GM12878 (cell line): ENCODE results near the gene MRPS16. TPM values are rescaled to one million over a fixed set of nuclear protein-coding genes. Genes with fewer than 3 reads are reported as not detected.

Experiments
- ASH2L ChIP-seq: fragments of 300-600, 200-600 bp; sonication (generic); IDR thresholded peaks from 2 replicates; pipeline ENCODE4 v1.6.1; 2017; ENCODE audit warnings: low read depth, mild to moderate bottlenecking, borderline replicate concordance
- FOXM1 ChIP-seq: IDR thresholded peaks from 2 replicates; pipeline ENCODE4 v1.6.1; 2012; ENCODE audit warnings: low read depth, mild to moderate bottlenecking, inconsistent platforms, low read length, moderate library complexity
- IKZF1 ChIP-seq: fragments of 450-650 bp; conservative IDR thresholded peaks from 2 replicates; pipeline ENCODE4 v1.6.1; 2017; ENCODE audit warnings: antibody characterized with exemption, mild to moderate bottlenecking
- IKZF2 ChIP-seq, 2 experiments: fragments of 450-650 bp; IDR thresholded peaks; 2 replicates each; pipeline ENCODE4 v1.6.1; 2017; ENCODE audit warnings: mild to moderate bottlenecking in 2 of 2, moderate library complexity in 2 of 2
- MEF2B ChIP-seq: fragments of 450-650 bp; IDR thresholded peaks from 2 replicates; pipeline ENCODE4 v1.6.1; 2018; ENCODE audit warnings: mild to moderate bottlenecking, moderate library complexity; ENCODE audit not compliant: partially characterized antibody, poor library complexity, severe bottlenecking
- PML ChIP-seq: IDR thresholded peaks from 2 replicates; pipeline ENCODE4 v1.6.1; 2012; ENCODE audit warnings: low read length, inconsistent platforms
- RAD51 ChIP-seq: fragments of 450-650 bp; IDR thresholded peaks from 2 replicates; pipeline ENCODE4 v1.6.1; 2016; ENCODE audit warnings: moderate library complexity, mild to moderate bottlenecking, inconsistent platforms
- RUNX3 ChIP-seq: IDR thresholded peaks from 2 replicates; pipeline ENCODE4 v1.6.1; 2012; ENCODE audit warnings: low read length, inconsistent platforms
- SMAD5 ChIP-seq: IDR thresholded peaks from 2 replicates; pipeline ENCODE4 v1.6.1; 2016; ENCODE audit warnings: antibody characterized with exemption, low read depth
- SRF ChIP-seq, 2 experiments: IDR thresholded peaks; 2 replicates each; pipeline ENCODE4 v1.6.1; 2011; ENCODE audit warnings: low read depth in 2 of 2, low read length in 2 of 2, mild to moderate bottlenecking in 1 of 2, moderate library complexity in 1 of 2
- TAF1 ChIP-seq: IDR thresholded peaks from 2 replicates; pipeline ENCODE4 v1.6.1; 2011; ENCODE audit warnings: mild to moderate bottlenecking, low read depth, low read length, borderline replicate concordance
- TCF12 ChIP-seq: IDR thresholded peaks from 2 replicates; pipeline ENCODE4 v1.6.1; 2011; ENCODE audit warnings: low read depth, mild to moderate bottlenecking, low read length
- TCF3 ChIP-seq: IDR thresholded peaks from 2 replicates; pipeline ENCODE4 v1.6.1; 2012; ENCODE audit warnings: low read depth, mild to moderate bottlenecking, low read length, borderline replicate concordance; ENCODE audit not compliant: insufficient read depth
- ZNF217 ChIP-seq: fragments of 450-650 bp; IDR thresholded peaks from 2 replicates; pipeline ENCODE4 v1.6.1; 2017; ENCODE audit warnings: antibody characterized with exemption, mild to moderate bottlenecking
- ZNF274 ChIP-seq: IDR thresholded peaks from one replicate; pipeline ENCODE4 v1.8.0; 2011; ENCODE audit not compliant: insufficient read length, insufficient read depth
- polyA plus RNA-seq, 11 experiments: library from polyadenylated mRNA; depleted of rRNA in 4 of 11; unstranded in 6 of 11; stranded (reverse) in 5 of 11; fragments of >200 nt; fragmentation: Nextera tagmentation in 4 of 11; fragmentation: Illumina TruSeq in 1 of 11; extraction: Ambion mirVana in 4 of 11; extraction: Trizol in 1 of 11; gene quantifications; 1 replicate in 1 of 11; 2 replicates in 10 of 11; pipeline versions ENCODE4 v1.2.1 to v1.2.3, GENCODE V29; 2011 to 2016; ENCODE audit warnings: inconsistent platforms in 2 of 11, missing spikeins in 2 of 11, low read depth in 1 of 11
- total RNA-seq, 4 experiments: library from RNA; depleted of rRNA in 3 of 4; stranded (reverse); fragments of >200 nt in 3 of 4; fragmentation: Illumina TruSeq in 1 of 4; extraction: Trizol in 1 of 4; gene quantifications; 2 replicates each; pipeline versions ENCODE4 v1.2.1 to v1.2.3, GENCODE V29; 2013 to 2021
- TF ChIP-seq, protein P1 (sequence below): fragments of 450-650 bp; IDR thresholded peaks from 2 replicates; pipeline ENCODE4 v1.6.1; 2018; ENCODE audit warnings: mild to moderate bottlenecking, low read depth, moderate library complexity; ENCODE audit not compliant: partially characterized antibody
- TF ChIP-seq, protein P2 (sequence below): fragments of 450-650 bp; IDR thresholded peaks from 2 replicates; pipeline ENCODE4 v1.6.1; 2016; ENCODE audit warnings: mild to moderate bottlenecking, moderate library complexity, borderline replicate concordance
- TF ChIP-seq, protein P3 (sequence below): fragments of 450-650 bp; formaldehyde crosslinking; IDR thresholded peaks from 2 replicates; pipeline ENCODE4 v1.5.0; 2022; ENCODE audit warnings: mild to moderate bottlenecking, missing genetic modification characterization

Gene MRPS16
- total and polyA plus RNA-seq, 10 of the 15 experiments (the other 5 are each of a cell fraction or from before 2014, with no cell fraction given), result 43.4 to 285 (median 103) TPM

DNA sequence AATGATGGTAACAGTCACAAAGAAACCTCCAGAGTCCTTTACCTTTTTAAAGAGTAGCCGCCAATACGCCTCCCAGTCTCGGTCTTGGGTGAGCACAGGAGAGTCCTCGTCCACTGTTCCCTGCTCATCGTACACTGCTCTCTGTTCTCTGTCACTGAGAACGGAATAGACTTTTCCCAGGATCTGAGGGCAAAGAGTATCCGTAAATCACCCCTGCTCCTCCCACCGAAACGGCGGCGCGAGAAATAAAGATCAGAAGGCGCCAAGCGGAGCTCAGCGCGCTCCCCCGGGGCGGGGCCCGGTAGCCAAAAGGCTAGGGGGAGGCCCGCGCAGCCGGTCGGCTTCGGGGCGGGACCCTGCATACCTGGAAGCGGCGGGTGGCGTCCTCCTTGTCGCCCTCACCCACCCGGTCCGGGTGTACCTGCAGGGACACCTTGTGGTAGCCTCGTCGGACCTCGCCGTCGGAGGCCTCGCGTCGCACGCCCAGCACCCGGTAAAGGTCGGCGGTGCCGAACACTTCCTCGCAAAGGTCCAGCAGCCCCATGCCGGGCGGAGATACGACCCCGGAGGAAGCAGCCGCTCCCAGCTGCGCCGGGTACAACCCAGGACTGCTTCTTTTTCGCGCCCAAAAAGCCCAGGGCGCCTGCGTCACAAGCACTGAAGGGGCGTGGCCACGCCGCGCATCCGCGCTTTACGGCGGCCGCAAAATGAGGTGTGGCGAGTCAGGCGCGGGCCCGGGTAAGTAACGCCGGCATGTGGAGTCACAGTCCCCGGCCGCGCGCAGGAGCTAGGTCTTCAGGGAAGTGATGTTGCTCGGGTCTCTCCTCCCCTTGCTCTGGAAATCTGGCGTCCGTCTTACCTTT lies 5.6 kb downstream of the MRPS16 start, which contains the start of gene DNAJC9 (continued):
- peak; percentile 28 for TF ChIP-seq MEF2B
- TF ChIP-seq SMAD5, result peak; percentile 93; the same call in 1 of the 2 replicates
- TF ChIP-seq PML, result peak; percentile 95
- TF ChIP-seq ZNF274, result no peak
- TF ChIP-seq, protein P1, sequence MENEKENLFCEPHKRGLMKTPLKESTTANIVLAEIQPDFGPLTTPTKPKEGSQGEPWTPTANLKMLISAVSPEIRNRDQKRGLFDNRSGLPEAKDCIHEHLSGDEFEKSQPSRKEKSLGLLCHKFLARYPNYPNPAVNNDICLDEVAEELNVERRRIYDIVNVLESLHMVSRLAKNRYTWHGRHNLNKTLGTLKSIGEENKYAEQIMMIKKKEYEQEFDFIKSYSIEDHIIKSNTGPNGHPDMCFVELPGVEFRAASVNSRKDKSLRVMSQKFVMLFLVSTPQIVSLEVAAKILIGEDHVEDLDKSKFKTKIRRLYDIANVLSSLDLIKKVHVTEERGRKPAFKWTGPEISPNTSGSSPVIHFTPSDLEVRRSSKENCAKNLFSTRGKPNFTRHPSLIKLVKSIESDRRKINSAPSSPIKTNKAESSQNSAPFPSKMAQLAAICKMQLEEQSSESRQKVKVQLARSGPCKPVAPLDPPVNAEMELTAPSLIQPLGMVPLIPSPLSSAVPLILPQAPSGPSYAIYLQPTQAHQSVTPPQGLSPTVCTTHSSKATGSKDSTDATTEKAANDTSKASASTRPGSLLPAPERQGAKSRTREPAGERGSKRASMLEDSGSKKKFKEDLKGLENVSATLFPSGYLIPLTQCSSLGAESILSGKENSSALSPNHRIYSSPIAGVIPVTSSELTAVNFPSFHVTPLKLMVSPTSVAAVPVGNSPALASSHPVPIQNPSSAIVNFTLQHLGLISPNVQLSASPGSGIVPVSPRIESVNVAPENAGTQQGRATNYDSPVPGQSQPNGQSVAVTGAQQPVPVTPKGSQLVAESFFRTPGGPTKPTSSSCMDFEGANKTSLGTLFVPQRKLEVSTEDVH, result no peak
- TF ChIP-seq, protein P2, sequence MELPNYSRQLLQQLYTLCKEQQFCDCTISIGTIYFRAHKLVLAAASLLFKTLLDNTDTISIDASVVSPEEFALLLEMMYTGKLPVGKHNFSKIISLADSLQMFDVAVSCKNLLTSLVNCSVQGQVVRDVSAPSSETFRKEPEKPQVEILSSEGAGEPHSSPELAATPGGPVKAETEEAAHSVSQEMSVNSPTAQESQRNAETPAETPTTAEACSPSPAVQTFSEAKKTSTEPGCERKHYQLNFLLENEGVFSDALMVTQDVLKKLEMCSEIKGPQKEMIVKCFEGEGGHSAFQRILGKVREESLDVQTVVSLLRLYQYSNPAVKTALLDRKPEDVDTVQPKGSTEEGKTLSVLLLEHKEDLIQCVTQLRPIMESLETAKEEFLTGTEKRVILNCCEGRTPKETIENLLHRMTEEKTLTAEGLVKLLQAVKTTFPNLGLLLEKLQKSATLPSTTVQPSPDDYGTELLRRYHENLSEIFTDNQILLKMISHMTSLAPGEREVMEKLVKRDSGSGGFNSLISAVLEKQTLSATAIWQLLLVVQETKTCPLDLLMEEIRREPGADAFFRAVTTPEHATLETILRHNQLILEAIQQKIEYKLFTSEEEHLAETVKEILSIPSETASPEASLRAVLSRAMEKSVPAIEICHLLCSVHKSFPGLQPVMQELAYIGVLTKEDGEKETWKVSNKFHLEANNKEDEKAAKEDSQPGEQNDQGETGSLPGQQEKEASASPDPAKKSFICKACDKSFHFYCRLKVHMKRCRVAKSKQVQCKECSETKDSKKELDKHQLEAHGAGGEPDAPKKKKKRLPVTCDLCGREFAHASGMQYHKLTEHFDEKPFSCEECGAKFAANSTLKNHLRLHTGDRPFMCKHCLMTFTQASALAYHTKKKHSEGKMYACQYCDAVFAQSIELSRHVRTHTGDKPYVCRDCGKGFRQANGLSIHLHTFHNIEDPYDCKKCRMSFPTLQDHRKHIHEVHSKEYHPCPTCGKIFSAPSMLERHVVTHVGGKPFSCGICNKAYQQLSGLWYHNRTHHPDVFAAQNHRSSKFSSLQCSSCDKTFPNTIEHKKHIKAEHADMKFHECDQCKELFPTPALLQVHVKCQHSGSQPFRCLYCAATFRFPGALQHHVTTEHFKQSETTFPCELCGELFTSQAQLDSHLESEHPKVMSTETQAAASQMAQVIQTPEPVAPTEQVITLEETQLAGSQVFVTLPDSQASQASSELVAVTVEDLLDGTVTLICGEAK, result peak; percentile 57; the same call in 1 of the 2 replicates
- TF ChIP-seq, protein P3, sequence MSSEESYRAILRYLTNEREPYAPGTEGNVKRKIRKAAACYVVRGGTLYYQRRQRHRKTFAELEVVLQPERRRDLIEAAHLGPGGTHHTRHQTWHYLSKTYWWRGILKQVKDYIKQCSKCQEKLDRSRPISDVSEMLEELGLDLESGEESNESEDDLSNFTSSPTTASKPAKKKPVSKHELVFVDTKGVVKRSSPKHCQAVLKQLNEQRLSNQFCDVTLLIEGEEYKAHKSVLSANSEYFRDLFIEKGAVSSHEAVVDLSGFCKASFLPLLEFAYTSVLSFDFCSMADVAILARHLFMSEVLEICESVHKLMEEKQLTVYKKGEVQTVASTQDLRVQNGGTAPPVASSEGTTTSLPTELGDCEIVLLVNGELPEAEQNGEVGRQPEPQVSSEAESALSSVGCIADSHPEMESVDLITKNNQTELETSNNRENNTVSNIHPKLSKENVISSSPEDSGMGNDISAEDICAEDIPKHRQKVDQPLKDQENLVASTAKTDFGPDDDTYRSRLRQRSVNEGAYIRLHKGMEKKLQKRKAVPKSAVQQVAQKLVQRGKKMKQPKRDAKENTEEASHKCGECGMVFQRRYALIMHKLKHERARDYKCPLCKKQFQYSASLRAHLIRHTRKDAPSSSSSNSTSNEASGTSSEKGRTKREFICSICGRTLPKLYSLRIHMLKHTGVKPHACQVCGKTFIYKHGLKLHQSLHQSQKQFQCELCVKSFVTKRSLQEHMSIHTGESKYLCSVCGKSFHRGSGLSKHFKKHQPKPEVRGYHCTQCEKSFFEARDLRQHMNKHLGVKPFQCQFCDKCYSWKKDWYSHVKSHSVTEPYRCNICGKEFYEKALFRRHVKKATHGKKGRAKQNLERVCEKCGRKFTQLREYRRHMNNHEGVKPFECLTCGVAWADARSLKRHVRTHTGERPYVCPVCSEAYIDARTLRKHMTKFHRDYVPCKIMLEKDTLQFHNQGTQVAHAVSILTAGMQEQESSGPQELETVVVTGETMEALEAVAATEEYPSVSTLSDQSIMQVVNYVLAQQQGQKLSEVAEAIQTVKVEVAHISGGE (CRISPR knock-in tag), result 0 out of 2 replicates have a peak, but pooled peaks have one; percentile 11
- TF ChIP-seq RUNX3, result peak; percentile 64
- no peak for TF ChIP-seq ZNF217
- peak; percentile 76 for TF ChIP-seq IKZF1
- 0 out of 4 replicates have a peak, but pooled peaks of 1 of the 2 experiments have one; percentile 19 for TF ChIP-seq SRF (IDR thresholded peaks at IDR 0.05; ENCODE audit: low read depth in 2 of 2, low read length in 2 of 2)
- peak in 1 of 2 experiments; percentile 45; a peak in 1 of 4 replicates for TF ChIP-seq IKZF2 (IDR thresholded peaks at IDR 0.05)
- 0 out of 2 replicates have a peak, but pooled peaks have one; percentile 73 for TF ChIP-seq TCF3
- 0 out of 2 replicates have a peak, but pooled peaks have one; percentile 52 for TF ChIP-seq ASH2L
- TF ChIP-seq RAD51, result no peak
- TF ChIP-seq TAF1, result peak; percentile 90
- TF ChIP-seq TCF12, result peak; percentile 85; the same call in 1 of the 2 replicates
- peak; percentile 41; the same call in 1 of the 2 replicates for TF ChIP-seq FOXM1
